Neural cell (in vitro differentiated cells): Measurements from ENCODE around the gene CENPVL2. TPM values are rescaled to one million over a fixed set of nuclear protein-coding genes. Genes with fewer than 3 reads are reported as not detected.
"Not testable (repeated sequence)": the region's sequence is repeated elsewhere in the genome, so short reads cannot be mapped to it uniquely, and the experiment has no call there.

ENCODE experiments used
- H2AFZ ChIP-seq: fragments of 200-600, 300-800 bp; sonication (generic), shearing (Covaris generic); 2 replicates; pipeline ENCODE4 v1.6.0; 2014; ENCODE audit warnings: low read depth, mild to moderate bottlenecking, antibody characterized with exemption, low read length, moderate library complexity
- H3F3A ChIP-seq: fragments of 200-600 bp; shearing (Covaris generic); 2 replicates; pipeline ENCODE4 v1.6.1; 2016; ENCODE audit warnings: mild to moderate bottlenecking, moderate library complexity, mixed read lengths, antibody characterized with exemption, low read length; ENCODE audit not compliant: insufficient read depth, poor library complexity, severe bottlenecking
- H3K27ac ChIP-seq: fragments of 200-600, 300-800 bp; sonication (generic), shearing (Covaris generic); 2 replicates; pipeline ENCODE4 v1.5.1; 2014; ENCODE audit warnings: mild to moderate bottlenecking, low read length, moderate library complexity
- H3K27me3 ChIP-seq: fragments of 300-800, 200-600 bp; sonication (generic), shearing (Covaris generic); 2 replicates; pipeline ENCODE4 v1.6.0; 2014; ENCODE audit warnings: mild to moderate bottlenecking, low read depth, low read length, moderate library complexity; ENCODE audit not compliant: insufficient read depth
- H3K36me3 ChIP-seq: fragments of 300-800, 200-600 bp; sonication (generic), shearing (Covaris generic); 2 replicates; pipeline ENCODE4 v1.5.1; 2014; ENCODE audit warnings: mild to moderate bottlenecking, antibody characterized with exemption, low read length, moderate library complexity; ENCODE audit not compliant: insufficient read depth
- H3K4me2 ChIP-seq: fragments of 300-800, 200-600 bp; sonication (generic), shearing (Covaris generic); 2 replicates; pipeline ENCODE4 v1.6.0; 2014; ENCODE audit warnings: mild to moderate bottlenecking, low read length
- H3K4me3 ChIP-seq: fragments of 300-800, 200-600 bp; sonication (generic), shearing (Covaris generic); 2 replicates; pipeline ENCODE4 v1.5.1; 2014; ENCODE audit warnings: mild to moderate bottlenecking, low read length, moderate library complexity
- H3K79me2 ChIP-seq: fragments of 200-600 bp; shearing (Covaris generic); replicated peaks from 2 replicates; pipeline ENCODE4 v1.6.0; 2014; ENCODE audit warnings: mild to moderate bottlenecking, low read length, moderate library complexity; ENCODE audit not compliant: insufficient read depth
- H3K9ac ChIP-seq: fragments of 300-800, 200-600 bp; sonication (generic), shearing (Covaris generic); 2 replicates; pipeline ENCODE4 v1.6.1; 2016; ENCODE audit warnings: mild to moderate bottlenecking, low read length, mixed read lengths
- H3K9me2 ChIP-seq: fragments of 200-600 bp; shearing (Covaris generic); 2 replicates; pipeline ENCODE4 v1.6.1; 2016; ENCODE audit warnings: mild to moderate bottlenecking, low read length, mixed read lengths; ENCODE audit not compliant: insufficient read depth
- H3K9me3 ChIP-seq: fragments of 200-600, 300-800 bp; sonication (generic), shearing (Covaris generic); 2 replicates; pipeline ENCODE4 v1.6.1; 2016; ENCODE audit warnings: mild to moderate bottlenecking, mixed run types, low read length, moderate library complexity, mixed read lengths
- H4K20me1 ChIP-seq: fragments of 200-600 bp; shearing (Covaris generic); 2 replicates; pipeline ENCODE4 v1.6.1; 2016; ENCODE audit warnings: mild to moderate bottlenecking, mixed run types; ENCODE audit not compliant: insufficient read depth
- EP300 ChIP-seq: fragments of 450-650 bp; conservative IDR thresholded peaks from 2 replicates; pipeline ENCODE4 v1.6.1; 2014; ENCODE audit warnings: antibody characterized with exemption, mild to moderate bottlenecking, moderate library complexity; ENCODE audit not compliant: poor library complexity, severe bottlenecking
- EZH2 ChIP-seq: fragments of 200-600, 300-800 bp; shearing (Covaris generic), sonication (generic); IDR thresholded peaks from 2 replicates; pipeline ENCODE4 v1.6.1; 2014; ENCODE audit warnings: antibody characterized with exemption, low read length, borderline replicate concordance, mild to moderate bottlenecking; ENCODE audit not compliant: insufficient read depth, poor library complexity, severe bottlenecking
- RAD21 ChIP-seq: fragments of 450-650 bp; conservative IDR thresholded peaks from 2 replicates; pipeline ENCODE4 v1.6.1; 2014; ENCODE audit warnings: antibody characterized with exemption, mild to moderate bottlenecking, moderate library complexity
- TAF1 ChIP-seq: IDR thresholded peaks from 2 replicates; pipeline ENCODE4 v1.6.1; 2012; ENCODE audit warnings: low read depth
- polyA plus RNA-seq: library from polyadenylated mRNA; depleted of rRNA; stranded (reverse); fragments of >200 nt; gene quantifications from 2 replicates; pipeline ENCODE4 v1.2.3, GENCODE V29; 2014

The CENPVL2 gene
- polyA plus RNA-seq, 1 donor from 2014 or later: 3.2 TPM

DNA sequence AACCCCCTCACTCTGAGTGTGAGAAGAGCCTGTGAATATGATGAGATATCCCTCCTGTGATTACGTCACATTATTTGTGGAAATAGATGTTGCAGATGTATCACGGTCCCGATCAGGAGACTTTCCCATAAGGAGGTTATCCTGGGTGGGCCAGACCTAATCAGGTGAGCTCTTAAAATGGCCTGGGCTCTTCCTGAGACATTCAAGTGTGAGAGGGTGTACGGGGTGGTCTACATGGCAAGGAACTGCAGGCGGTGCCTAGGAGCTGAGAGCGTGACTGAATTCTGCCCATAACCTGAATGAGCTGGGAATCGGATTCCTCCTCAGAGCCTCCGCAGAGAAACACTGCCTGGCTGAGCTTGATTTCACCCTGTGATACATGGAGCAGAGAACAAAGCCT lies 14.8 kb upstream of the CENPVL2 start:
- TF ChIP-seq RAD21: no peak
- H3K79me2 ChIP-seq: no peaks in the 10 kb centered on the region
- H3K9ac ChIP-seq: no peak overlapping the region
- H3K4me3 ChIP-seq: no peak overlapping the region
- no peak overlapping the region for H3K27ac ChIP-seq
- H3K27me3 ChIP-seq: no peaks in the 10 kb centered on the region
- no peaks in the 10 kb centered on the region for H4K20me1 ChIP-seq
- no peaks in the 10 kb centered on the region for H3K9me3 ChIP-seq
- H2AFZ ChIP-seq: no peak overlapping the region
- no peak overlapping the region for H3K4me2 ChIP-seq
- H3F3A ChIP-seq: no peaks in the 10 kb centered on the region
- no peaks in the 10 kb centered on the region for H3K36me3 ChIP-seq
- no peaks in the 10 kb centered on the region for H3K9me2 ChIP-seq

GRCh38 chrX:51694254-51694653 lies 11.6 kb upstream of the CENPVL2 start:
- no peaks in the 10 kb centered on the region for H3K9me3 ChIP-seq
- H3K27ac ChIP-seq: no peak overlapping the region
- H2AFZ ChIP-seq: no peak overlapping the region
- no peak overlapping the region for H3K4me3 ChIP-seq
- no peaks in the 10 kb centered on the region for H3K79me2 ChIP-seq
- no peak overlapping the region for H3K4me2 ChIP-seq
- H3K36me3 ChIP-seq: no peaks in the 10 kb centered on the region
- TF ChIP-seq EZH2: no peak
- TF ChIP-seq TAF1: no peak
- no peak for TF ChIP-seq RAD21
- no peak for TF ChIP-seq EP300
- H3K27me3 ChIP-seq: no peaks in the 10 kb centered on the region
- no peaks in the 10 kb centered on the region for H3K9me2 ChIP-seq
- H3F3A ChIP-seq: no peaks in the 10 kb centered on the region
- H4K20me1 ChIP-seq: no peaks in the 10 kb centered on the region
- no peak overlapping the region for H3K9ac ChIP-seq

GRCh38 chrX:51681808-51682719 lies 567 bp downstream of the CENPVL2 start:
- not testable (repeated sequence) for H3K4me3 ChIP-seq, H3K79me2 ChIP-seq, H3K9me2 ChIP-seq, H3K9ac ChIP-seq, H3K27me3 ChIP-seq, H2AFZ ChIP-seq, H3K9me3 ChIP-seq, H3K4me2 ChIP-seq, H3K36me3 ChIP-seq, H3K27ac ChIP-seq, H4K20me1 ChIP-seq, H3F3A ChIP-seq

DNA sequence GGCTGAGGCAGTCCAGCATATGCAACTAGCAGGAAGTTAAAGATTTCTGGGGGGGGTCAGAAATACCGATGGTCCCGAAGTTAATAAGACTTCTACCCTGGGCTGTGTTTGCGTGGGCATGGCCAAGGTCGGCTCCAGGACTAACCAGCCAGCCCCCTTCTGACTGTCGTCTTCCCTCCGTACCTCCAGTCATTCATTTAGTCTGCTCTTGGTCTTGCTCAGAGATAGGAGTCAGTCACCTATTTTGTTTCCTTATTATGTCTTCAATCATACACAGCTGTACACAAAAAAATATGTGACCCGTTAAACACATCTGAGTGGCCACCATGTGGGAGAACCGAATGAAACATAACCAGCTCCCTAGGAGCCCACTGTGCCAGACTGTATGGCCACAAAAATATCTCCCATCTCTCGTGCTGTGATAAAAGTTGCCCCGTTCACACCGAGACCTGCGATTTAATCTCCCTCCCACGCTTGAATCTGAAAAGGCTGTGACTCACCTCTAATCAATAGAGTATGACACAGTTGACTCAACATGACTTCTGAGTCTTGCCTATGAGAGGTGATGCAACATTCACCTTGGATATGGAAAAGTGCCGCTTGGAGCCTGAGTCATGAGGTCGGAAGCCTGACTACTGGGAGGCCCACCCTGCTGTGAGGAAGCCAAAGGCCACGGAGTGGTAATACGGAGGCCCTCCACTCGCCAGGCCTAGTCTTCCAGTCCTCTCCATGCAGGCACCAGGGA lies 2.8 kb downstream of the CENPVL2 start:
- H3K27ac ChIP-seq, H3K79me2 ChIP-seq, H3K9ac ChIP-seq, H4K20me1 ChIP-seq, H2AFZ ChIP-seq, H3F3A ChIP-seq, H3K4me3 ChIP-seq, H3K9me3 ChIP-seq, H3K9me2 ChIP-seq, H3K4me2 ChIP-seq, H3K36me3 ChIP-seq, H3K27me3 ChIP-seq: not testable (repeated sequence)
